ENCODE results near the gene PCDHB3.

DNA sequence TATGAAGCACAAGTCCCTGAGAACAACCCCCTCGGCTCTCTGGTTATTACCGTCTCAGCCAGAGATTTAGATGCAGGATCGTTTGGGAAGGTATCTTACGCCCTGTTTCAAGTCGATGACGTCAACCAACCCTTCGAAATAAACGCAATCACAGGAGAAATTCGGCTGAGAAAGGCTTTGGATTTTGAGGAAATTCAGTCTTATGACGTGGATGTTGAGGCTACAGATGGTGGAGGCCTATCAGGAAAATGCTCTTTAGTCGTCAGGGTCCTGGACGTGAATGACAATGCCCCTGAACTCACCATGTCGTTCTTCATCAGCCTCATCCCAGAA is 50.7 kb downstream of the PCDHB3 start:
- TF ChIP-seq CTCF (IDR thresholded peaks at IDR 0.05), result no peak
- no peak for TF ChIP-seq POLR2A (IDR thresholded peaks at IDR 0.05)

Measured in uterus (tissue), 2 donors.